GM12892 (cell line): ENCODE results near the gene SPNS1.
A peak's percentile ranks its signal among the peaks of the same experiment; 100 is the strongest.
"Not testable (repeated sequence)": the region's sequence is repeated elsewhere in the genome, so short reads cannot be mapped to it uniquely, and the experiment has no call there.

Experiments used
- DNase-seq: peaks from one replicate; pipeline ENCODE4 v3.0.0; 2011; ENCODE audit not compliant: insufficient read length
- FAIRE-seq: peaks from 2 replicates; lab custom pipeline; 2011; peaks lifted over from hg19 to GRCh38; lab: Jason Lieb, UNC
- POLR2A ChIP-seq: IDR thresholded peaks from 2 replicates; pipeline ENCODE4 v1.6.1; 2011; ENCODE audit warnings: low read depth, low read length, control low read depth
- POLR2AphosphoS5 ChIP-seq: IDR thresholded peaks from 2 replicates; pipeline ENCODE4 v1.6.1; 2011; ENCODE audit warnings: low read depth, low read length, control low read depth
- TAF1 ChIP-seq: IDR thresholded peaks from 2 replicates; pipeline ENCODE4 v1.6.1; 2011; ENCODE audit warnings: low read depth, mild to moderate bottlenecking, control low read depth, low read length, borderline replicate concordance

The SPNS1 gene

GRCh38 chr16:28935924-28936783 lies 38.4 kb upstream of the SPNS1 start:
- peak; percentile 17 for FAIRE-seq
- peak; percentile 91 for DNase-seq
- TF ChIP-seq POLR2A = no peak
- no peak for TF ChIP-seq TAF1
- no peak for TF ChIP-seq POLR2AphosphoS5

DNA sequence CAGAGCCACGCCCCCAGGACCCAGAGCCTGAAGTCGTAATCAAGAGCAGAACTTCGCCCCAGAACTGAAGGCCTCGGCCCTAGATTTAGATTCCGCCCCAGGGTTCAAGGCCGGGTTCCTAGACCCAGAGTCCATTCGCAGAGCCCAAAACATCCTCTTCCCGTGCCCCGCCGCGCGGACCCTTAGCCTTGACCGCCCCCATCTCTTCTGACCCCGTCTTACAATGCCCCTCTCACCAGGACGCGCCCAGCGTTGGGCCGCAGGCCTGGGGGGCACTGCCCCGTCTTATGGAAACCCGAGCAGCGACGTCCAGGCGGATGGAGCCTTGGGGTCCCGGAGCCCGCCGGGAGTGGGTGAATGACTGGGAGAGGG lies 37.8 kb upstream of the SPNS1 start:
- TF ChIP-seq POLR2AphosphoS5 (no peak), POLR2A (peak; percentile 31; the same call in 1 of the 2 replicates)
- DNase-seq (no peak), FAIRE-seq (no peak)

DNA sequence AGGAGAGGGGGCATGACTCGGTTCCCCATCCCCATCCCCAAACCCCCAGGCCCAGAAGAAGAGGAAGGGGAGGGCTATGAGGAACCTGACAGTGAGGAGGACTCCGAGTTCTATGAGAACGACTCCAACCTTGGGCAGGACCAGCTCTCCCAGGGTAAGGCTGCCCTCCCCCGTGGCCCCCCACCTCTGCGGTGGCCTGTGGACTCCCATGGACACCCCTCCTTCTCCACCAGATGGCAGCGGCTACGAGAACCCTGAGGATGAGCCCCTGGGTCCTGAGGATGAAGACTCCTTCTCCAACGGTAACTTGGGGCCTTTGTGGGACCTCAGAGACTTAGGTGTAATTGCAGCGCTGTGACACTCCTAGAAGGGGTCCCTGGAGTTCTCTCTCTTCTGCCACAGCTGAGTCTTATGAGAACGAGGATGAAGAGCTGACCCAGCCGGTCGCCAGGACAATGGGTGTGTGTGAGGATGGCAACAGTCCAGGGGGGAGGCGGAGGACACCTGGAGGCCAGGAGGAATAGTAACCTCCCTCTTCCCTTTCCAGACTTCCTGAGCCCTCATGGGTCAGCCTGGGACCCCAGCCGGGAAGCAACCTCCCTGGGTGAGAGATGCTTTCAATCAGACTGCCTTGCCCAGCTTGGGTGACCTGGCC lies 37.2 kb upstream of the SPNS1 start:
- DNase-seq (no peak), FAIRE-seq (no peak)
- TF ChIP-seq POLR2A (no peak), TAF1 (no peak), POLR2AphosphoS5 (no peak)

DNA sequence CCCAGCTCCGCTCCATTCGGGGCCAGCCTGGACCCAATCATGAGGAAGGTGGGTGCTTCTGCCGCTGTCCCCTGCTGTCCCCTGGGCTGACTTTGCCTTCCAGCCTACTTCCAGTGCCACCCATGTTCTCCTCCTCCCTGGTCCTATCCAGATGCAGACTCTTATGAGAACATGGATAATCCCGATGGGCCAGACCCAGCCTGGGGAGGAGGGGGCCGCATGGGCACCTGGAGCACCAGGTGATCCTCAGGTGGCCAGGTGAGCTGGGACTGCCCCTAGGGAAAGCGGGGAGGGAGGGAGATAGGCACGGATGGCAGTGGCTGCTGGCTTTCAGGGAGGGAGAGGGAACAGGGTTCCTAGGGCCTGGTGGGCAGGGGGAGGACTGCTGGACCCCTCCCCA lies 35.9 kb upstream of the SPNS1 start:
- TF ChIP-seq POLR2AphosphoS5 (no peak), TAF1 (no peak), POLR2A (no peak)
- no peak for DNase-seq
- FAIRE-seq = no peak

GRCh38 chr16:28939825-28940224 lies 34.8 kb upstream of the SPNS1 start:
- not testable (repeated sequence) for FAIRE-seq, DNase-seq

- TF ChIP-seq POLR2A = no peak
- no peak for TF ChIP-seq TAF1
- TF ChIP-seq POLR2AphosphoS5 = no peak
- DNase-seq (no peak), FAIRE-seq (no peak)
These were observed 31.3 kb upstream of the SPNS1 start for GRCh38 chr16:28943281-28943680.

GRCh38 chr16:28946681-28947080 lies 27.9 kb upstream of the SPNS1 start:
- DNase-seq (no peak), FAIRE-seq (no peak)
- TF ChIP-seq TAF1 = no peak
- TF ChIP-seq POLR2A = no peak
- TF ChIP-seq POLR2AphosphoS5 = no peak

- peak; percentile 100 for FAIRE-seq
- peak; percentile 78 for TF ChIP-seq POLR2AphosphoS5
- TF ChIP-seq POLR2A = peak; percentile 88
- TF ChIP-seq TAF1 = peak; percentile 81
- DNase-seq = peak; percentile 97
These were observed 23.7 kb upstream of the SPNS1 start, which contains the start of gene NFATC2IP for GRCh38 chr16:28950648-28951409. NFATC2IP (plus strand) TSS chr16:28950937; CDS start chr16:28951012, 75 bp downstream.

DNA sequence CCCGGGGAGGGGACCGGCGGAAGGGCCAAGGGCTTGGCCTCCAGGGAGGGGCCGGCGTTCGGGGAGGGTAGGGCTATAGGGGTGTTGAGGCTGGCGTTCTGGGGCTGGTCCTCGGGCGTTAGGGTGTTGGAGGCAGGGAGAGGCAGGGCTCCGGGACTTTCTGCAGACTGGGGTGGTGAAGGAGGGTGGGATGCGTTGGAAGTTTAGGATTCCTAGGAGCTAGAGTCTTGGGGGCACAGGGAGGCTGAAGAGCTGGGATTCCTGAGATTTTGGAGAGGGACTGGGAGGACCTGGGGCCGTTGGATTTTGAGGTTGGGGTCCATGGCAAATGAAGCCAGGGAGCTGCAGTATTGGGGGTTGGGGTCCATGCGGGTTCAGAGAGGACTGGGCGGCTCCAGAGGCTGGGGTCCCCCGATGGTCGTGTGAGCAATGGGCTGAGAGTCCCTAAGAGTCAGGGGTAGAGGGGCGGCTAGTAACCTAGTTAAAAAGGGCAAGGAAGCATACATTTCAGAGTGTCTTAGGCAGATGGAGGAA lies 23.1 kb upstream of the SPNS1 start:
- TF ChIP-seq POLR2A = no peak
- TF ChIP-seq TAF1 = no peak
- no peak for TF ChIP-seq POLR2AphosphoS5
- DNase-seq = no peak
- FAIRE-seq = no peak

DNA sequence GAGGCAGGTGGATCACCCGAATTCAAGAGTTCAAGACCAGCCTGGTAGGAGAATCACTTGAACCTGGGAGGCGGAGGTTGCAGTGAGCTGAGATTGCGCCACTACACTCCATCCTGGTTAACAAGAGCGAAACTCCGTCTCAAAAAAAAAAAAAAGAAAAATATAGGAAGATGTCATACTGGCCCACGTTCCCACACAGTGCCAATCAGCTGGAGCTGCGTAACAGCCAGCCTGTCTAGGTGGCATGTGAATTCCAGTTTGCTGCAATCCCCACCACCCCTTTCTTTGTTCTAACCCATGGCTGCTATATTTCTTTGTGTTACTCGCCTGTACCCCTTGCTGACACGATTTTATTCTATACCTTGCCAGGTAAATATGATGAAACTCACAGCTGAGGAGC lies 16.4 kb upstream of the SPNS1 start:
- no peak for TF ChIP-seq POLR2AphosphoS5
- TF ChIP-seq POLR2A = no peak
- no peak for TF ChIP-seq TAF1
- FAIRE-seq (no peak), DNase-seq (no peak)

DNA sequence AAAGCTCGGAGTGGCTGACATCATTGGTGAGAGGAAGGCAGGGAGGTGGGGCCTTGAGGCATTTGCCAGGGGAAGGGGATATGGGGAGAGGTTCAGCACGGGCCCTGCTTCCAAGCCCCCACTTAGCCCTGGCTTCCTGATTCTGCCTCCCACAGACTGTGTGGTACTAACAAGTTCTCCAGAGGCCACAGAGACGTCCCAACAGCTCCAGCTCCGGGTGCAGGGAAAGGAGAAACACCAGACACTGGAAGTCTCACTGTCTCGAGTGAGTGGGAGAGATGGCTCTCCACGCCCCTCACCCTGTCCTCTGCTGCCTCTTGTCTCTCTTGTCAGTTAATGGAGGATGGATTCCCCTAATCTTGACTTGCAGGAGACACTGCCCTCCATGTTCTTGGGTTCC lies 15.7 kb upstream of the SPNS1 start:
- FAIRE-seq (no peak), DNase-seq (no peak)
- TF ChIP-seq POLR2AphosphoS5 (no peak), POLR2A (no peak), TAF1 (no peak)

- DNase-seq (no peak), FAIRE-seq (no peak)
- no peak for TF ChIP-seq POLR2AphosphoS5
- TF ChIP-seq TAF1 = no peak
- TF ChIP-seq POLR2A = no peak
These were observed 10.5 kb upstream of the SPNS1 start for GRCh38 chr16:28964072-28964471.
